ENCODE measurements around the gene C15orf40.
"Not testable (repeated sequence)": the region's sequence is repeated elsewhere in the genome, so short reads cannot be mapped to it uniquely, and the experiment has no call there.

Gene C15orf40

DNA sequence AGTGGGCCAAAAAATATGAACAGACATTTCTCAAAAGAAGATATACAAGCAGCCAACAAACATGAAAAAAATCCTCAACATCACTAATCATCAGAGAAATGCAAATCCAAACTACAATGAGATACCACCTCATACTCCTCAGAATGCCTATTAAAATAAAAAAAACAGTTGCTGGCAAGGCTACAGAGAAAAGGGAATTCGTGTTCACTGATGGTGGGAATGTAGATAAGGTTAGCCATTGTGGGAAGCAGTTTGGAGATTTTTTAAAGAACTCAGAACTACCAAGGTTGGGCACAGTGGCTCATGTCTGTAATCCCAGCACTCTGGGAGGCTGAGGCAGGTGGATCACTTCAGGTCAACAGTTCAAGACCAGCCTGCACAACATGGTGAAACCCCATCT, 27.8 kb upstream of the C15orf40 start (continued):
- TF ChIP-seq MEIS1 (CRISPR knock-in tag; IDR thresholded peaks at IDR 0.05; ENCODE audit: borderline replicate concordance) = no peak
- TF ChIP-seq ZNF239 (tag by site-specific recombination; IDR thresholded peaks at IDR 0.05) = no peak
- TF ChIP-seq, protein P1, sequence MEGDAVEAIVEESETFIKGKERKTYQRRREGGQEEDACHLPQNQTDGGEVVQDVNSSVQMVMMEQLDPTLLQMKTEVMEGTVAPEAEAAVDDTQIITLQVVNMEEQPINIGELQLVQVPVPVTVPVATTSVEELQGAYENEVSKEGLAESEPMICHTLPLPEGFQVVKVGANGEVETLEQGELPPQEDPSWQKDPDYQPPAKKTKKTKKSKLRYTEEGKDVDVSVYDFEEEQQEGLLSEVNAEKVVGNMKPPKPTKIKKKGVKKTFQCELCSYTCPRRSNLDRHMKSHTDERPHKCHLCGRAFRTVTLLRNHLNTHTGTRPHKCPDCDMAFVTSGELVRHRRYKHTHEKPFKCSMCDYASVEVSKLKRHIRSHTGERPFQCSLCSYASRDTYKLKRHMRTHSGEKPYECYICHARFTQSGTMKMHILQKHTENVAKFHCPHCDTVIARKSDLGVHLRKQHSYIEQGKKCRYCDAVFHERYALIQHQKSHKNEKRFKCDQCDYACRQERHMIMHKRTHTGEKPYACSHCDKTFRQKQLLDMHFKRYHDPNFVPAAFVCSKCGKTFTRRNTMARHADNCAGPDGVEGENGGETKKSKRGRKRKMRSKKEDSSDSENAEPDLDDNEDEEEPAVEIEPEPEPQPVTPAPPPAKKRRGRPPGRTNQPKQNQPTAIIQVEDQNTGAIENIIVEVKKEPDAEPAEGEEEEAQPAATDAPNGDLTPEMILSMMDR (tag by site-specific recombination; IDR thresholded peaks at IDR 0.05) = no peak
- TF ChIP-seq ZNF174 (tag by site-specific recombination; IDR thresholded peaks at IDR 0.05) = no peak
- no peak for TF ChIP-seq ZNF169 (tag by site-specific recombination; IDR thresholded peaks at IDR 0.05)
- TF ChIP-seq, protein P2, sequence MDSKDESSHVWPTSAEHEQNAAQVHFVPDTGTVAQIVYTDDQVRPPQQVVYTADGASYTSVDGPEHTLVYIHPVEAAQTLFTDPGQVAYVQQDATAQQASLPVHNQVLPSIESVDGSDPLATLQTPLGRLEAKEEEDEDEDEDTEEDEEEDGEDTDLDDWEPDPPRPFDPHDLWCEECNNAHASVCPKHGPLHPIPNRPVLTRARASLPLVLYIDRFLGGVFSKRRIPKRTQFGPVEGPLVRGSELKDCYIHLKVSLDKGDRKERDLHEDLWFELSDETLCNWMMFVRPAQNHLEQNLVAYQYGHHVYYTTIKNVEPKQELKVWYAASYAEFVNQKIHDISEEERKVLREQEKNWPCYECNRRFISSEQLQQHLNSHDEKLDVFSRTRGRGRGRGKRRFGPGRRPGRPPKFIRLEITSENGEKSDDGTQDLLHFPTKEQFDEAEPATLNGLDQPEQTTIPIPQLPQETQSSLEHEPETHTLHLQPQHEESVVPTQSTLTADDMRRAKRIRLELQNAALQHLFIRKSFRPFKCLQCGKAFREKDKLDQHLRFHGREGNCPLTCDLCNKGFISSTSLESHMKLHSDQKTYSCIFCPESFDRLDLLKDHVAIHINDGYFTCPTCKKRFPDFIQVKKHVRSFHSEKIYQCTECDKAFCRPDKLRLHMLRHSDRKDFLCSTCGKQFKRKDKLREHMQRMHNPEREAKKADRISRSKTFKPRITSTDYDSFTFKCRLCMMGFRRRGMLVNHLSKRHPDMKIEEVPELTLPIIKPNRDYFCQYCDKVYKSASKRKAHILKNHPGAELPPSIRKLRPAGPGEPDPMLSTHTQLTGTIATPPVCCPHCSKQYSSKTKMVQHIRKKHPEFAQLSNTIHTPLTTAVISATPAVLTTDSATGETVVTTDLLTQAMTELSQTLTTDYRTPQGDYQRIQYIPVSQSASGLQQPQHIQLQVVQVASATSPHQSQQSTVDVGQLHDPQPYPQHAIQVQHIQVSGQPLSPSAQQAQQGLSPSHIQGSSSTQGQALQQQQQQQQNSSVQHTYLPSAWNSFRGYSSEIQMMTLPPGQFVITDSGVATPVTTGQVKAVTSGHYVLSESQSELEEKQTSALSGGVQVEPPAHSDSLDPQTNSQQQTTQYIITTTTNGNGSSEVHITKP (tag by site-specific recombination; IDR thresholded peaks at IDR 0.05) = no peak
- no peak for TF ChIP-seq KLF16 (tag by site-specific recombination; IDR thresholded peaks at IDR 0.05)

DNA sequence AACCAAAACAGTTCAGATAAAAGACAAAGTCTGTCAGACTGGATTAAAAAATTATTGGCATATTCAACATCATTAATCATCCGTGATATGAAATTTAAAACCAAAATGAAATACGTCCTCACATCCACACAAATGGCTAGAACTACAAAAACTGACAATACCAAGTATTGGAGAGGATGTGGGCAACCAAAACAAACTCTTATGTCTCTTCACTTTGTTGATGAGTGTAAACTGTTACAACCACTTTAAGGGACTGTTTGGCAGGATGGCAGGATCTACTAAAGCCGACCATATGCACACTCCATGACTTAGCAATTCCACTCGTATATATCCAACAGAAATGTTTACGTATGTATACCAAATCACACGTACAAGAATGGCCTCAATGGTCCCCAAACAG, 24.8 kb upstream of the C15orf40 start:
- ChIA-PET POLR2A (no interaction called here), CTCF (no interaction called here)
- H3K4me3 ChIP-seq (ENCODE audit: low read depth, low read length) = no peak overlapping the region
- H3K36me3 ChIP-seq (ENCODE audit: control insufficient read depth in 2 of 2, insufficient read depth in 1 of 2, low read length in 2 of 2) = peaks cover 36 to 51% of the 10 kb centered on the region in 2 experiments
- no peaks in the 10 kb centered on the region for H3K9me3 ChIP-seq (ENCODE audit: control insufficient read depth, insufficient read depth, low read depth, low read length)
- TF ChIP-seq ZNF184 (tag by site-specific recombination; IDR thresholded peaks at IDR 0.05) (peak; percentile 95), ZNF140 (tag by site-specific recombination; IDR thresholded peaks at IDR 0.05) (peak; percentile 47; the same call in 1 of the 2 replicates), ZNF341 (tag by site-specific recombination; IDR thresholded peaks at IDR 0.05; ENCODE audit: low read depth) (no peak)
- H3K27ac ChIP-seq (ENCODE audit: extremely low read depth, low read depth, low read length) = no peak overlapping the region
- H3K4me1 ChIP-seq (ENCODE audit: control insufficient read depth, insufficient read depth, low read length) = no peaks in the 10 kb centered on the region

DNA sequence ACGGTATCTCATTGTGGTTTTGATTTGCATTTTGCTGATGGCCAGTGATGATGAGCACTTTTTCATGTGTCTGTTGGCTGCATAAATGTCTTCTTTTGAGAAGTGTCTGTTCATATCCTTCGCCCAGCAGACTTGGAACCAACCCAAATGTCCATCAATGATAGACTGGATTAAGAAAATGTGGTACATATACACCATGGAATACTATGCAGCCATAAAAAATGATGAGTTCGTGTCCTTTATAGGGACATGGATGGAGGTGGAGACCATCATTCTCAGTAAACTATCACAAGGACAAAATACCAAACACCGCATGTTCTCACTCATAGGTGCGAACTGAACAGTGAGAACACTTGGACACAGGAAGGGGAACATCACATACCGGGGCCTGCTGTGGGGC, 19.8 kb upstream of the C15orf40 start:
- H3K9me3 ChIP-seq (ENCODE audit: control insufficient read depth, insufficient read depth, low read depth, low read length); H3K27ac ChIP-seq (ENCODE audit: extremely low read depth, low read depth, low read length); H3K4me1 ChIP-seq (ENCODE audit: control insufficient read depth, insufficient read depth, low read length); H3K4me3 ChIP-seq (ENCODE audit: low read depth, low read length); POLR2A ChIA-PET; CTCF ChIA-PET: not testable (repeated sequence)
- H3K36me3 ChIP-seq (ENCODE audit: control insufficient read depth in 2 of 2, insufficient read depth in 1 of 2, low read length in 2 of 2) = peaks cover 39 to 63% of the 10 kb centered on the region in 2 experiments
- TF ChIP-seq, protein P3, sequence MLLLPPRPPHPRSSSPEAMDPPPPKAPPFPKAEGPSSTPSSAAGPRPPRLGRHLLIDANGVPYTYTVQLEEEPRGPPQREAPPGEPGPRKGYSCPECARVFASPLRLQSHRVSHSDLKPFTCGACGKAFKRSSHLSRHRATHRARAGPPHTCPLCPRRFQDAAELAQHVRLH (tag by site-specific recombination; IDR thresholded peaks at IDR 0.05) = peak; percentile 56; the same call in 1 of the 2 replicates
- TF ChIP-seq ZNF146 (tag by site-specific recombination; IDR thresholded peaks at IDR 0.05) = peak; percentile 95

DNA sequence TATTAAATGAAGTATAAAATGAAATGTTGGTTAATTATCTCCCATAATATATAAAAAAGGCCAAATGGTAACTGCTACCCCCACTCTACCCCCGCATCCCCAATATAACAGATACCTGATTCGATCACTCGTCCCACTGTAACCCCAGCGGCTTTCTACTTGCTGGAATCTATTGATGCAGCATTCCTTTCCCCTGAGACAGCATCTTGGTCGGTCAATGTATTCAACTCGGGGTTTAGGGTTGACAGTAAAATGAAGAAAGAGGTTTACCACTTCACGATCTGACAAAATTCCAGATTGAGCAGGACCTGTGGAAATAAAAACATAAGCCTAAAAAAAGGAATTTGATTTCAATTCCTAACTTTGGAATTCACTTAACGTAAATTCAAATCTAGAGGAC, 18.6 kb upstream of the C15orf40 start:
- Histone ChIP-seq H3K4me1 (ENCODE audit: control insufficient read depth, insufficient read depth, low read length) (no peaks in the 10 kb centered on the region), H3K36me3 (ENCODE audit: control insufficient read depth in 2 of 2, insufficient read depth in 1 of 2, low read length in 2 of 2) (peaks cover 38 to 60% of the 10 kb centered on the region in 2 experiments), H3K9me3 (ENCODE audit: control insufficient read depth, insufficient read depth, low read depth, low read length) (no peaks in the 10 kb centered on the region), H3K4me3 (ENCODE audit: low read depth, low read length) (no peak overlapping the region), H3K27ac (ENCODE audit: extremely low read depth, low read depth, low read length) (no peak overlapping the region)
- TF ChIP-seq SETDB1 (IDR thresholded peaks at IDR 0.05; ENCODE audit: insufficient read length, low read length) (no peak), ZFP3 (tag by site-specific recombination; IDR thresholded peaks at IDR 0.05; ENCODE audit: low read depth) (no peak), ZNF549 (tag by site-specific recombination; IDR thresholded peaks at IDR 0.05) (no peak), ZBTB17 (tag by site-specific recombination; IDR thresholded peaks at IDR 0.05) (no peak)
- TF ChIP-seq, protein P4, sequence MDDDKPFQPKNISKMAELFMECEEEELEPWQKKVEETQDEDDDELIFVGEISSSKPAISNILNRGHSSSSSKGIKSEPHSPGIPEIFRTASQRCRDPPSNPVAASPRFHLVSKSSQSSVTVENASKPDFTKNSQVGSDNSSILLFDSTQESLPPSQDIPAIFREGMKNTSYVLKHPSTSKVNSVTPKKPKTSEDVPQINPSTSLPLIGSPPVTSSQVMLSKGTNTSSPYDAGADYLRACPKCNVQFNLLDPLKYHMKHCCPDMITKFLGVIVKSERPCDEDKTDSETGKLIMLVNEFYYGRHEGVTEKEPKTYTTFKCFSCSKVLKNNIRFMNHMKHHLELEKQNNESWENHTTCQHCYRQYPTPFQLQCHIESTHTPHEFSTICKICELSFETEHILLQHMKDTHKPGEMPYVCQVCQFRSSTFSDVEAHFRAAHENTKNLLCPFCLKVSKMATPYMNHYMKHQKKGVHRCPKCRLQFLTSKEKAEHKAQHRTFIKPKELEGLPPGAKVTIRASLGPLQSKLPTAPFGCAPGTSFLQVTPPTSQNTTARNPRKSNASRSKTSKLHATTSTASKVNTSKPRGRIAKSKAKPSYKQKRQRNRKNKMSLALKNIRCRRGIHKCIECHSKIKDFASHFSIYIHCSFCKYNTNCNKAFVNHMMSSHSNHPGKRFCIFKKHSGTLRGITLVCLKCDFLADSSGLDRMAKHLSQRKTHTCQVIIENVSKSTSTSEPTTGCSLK (tag by site-specific recombination; IDR thresholded peaks at IDR 0.05) = no peak
- CTCF ChIA-PET = interaction anchor here (0.6 kb wide), 1 partner anchor 32 kb away, joined by 3 read pairs; no protein-coding TSS in a partner anchor
- POLR2A ChIA-PET = no interaction called here
